H1 (cell line): ENCODE results near the gene JUP. TPM values are rescaled to one million over a fixed set of nuclear protein-coding genes. Genes with fewer than 3 reads are reported as not detected.

Experiments
- CTCF ChIA-PET: fragments of 300-600 bp; sonication (Branson Sonifier 250); formaldehyde crosslinking; loops from one replicate; lab custom pipeline; 2021; ENCODE audit not compliant: partially characterized antibody; lab: Charles Lee
- POLR2A ChIA-PET: fragments of 300-600 bp; sonication (Branson Sonifier 250); formaldehyde crosslinking; loops from one replicate; lab custom pipeline; 2021; ENCODE audit warnings: inconsistent platforms; ENCODE audit not compliant: partially characterized antibody; lab: Charles Lee
- DNase-seq, 2 experiments: peaks; one replicate each; pipeline versions ENCODE4 v3.0.0 to v3.0.0-alpha.2; 2010 to 2022; ENCODE audit warnings: low spot score in 2 of 2, low read depth in 1 of 2, mixed read lengths in 1 of 2
- FAIRE-seq: peaks from 2 replicates; lab custom pipeline; 2011; peaks lifted over from hg19 to GRCh38; lab: Jason Lieb, UNC
- H2AFZ ChIP-seq: 2 replicates; pipeline ENCODE4 v1.8.1; 2012; ENCODE audit warnings: low read length, inconsistent platforms
- H2AK5ac ChIP-seq: 2 replicates; pipeline ENCODE4 v1.6.1; 2013; ENCODE audit warnings: low read depth, low read length
- H2BK120ac ChIP-seq: replicated peaks from 2 replicates; pipeline ENCODE3; 2013; ENCODE audit warnings: low read depth, low read length, inconsistent platforms
- H2BK12ac ChIP-seq: 2 replicates; pipeline ENCODE4 v1.6.1; 2013; ENCODE audit warnings: low read depth, low read length
- H2BK15ac ChIP-seq: 2 replicates; pipeline ENCODE4 v1.6.1; 2013; ENCODE audit warnings: low read length
- H2BK20ac ChIP-seq: 2 replicates; pipeline ENCODE4 v1.6.1; 2013; ENCODE audit warnings: low read length
- H2BK5ac ChIP-seq: 2 replicates; pipeline ENCODE4 v1.6.1; 2013; ENCODE audit warnings: low read depth, low read length
- H3K14ac ChIP-seq: 2 replicates; pipeline ENCODE4 v1.6.1; 2013; ENCODE audit warnings: inconsistent platforms; ENCODE audit not compliant: insufficient read length
- H3K18ac ChIP-seq: 2 replicates; pipeline ENCODE4 v1.6.1; 2013; ENCODE audit warnings: low read length; ENCODE audit errors: extremely low read depth
- H3K23ac ChIP-seq: 2 replicates; pipeline ENCODE4 v1.6.1; 2013; ENCODE audit warnings: inconsistent platforms; ENCODE audit not compliant: insufficient read length
- H3K23me2 ChIP-seq: 2 replicates; pipeline ENCODE4 v1.6.1; 2013; ENCODE audit warnings: low read depth, low read length
- H3K27ac ChIP-seq: 2 replicates; pipeline ENCODE4 v1.6.1; 2011; ENCODE audit warnings: low read depth, low read length, inconsistent platforms
- H3K27me3 ChIP-seq, 4 experiments: replicated peaks in 1 of 4; 1 replicate in 1 of 4; 2 replicates in 3 of 4; pipeline versions ENCODE4 v1.6.1 to v1.8.1; 2011 to 2013; ENCODE audit warnings: low read length in 3 of 4, mild to moderate bottlenecking in 3 of 4, inconsistent platforms in 2 of 4, mixed read lengths in 2 of 4, moderate library complexity in 1 of 4; ENCODE audit not compliant: control insufficient read depth in 3 of 4, insufficient read depth in 3 of 4; ENCODE audit errors: extremely low read depth in 1 of 4
- H3K36me3 ChIP-seq, 4 experiments: 2 replicates each; pipeline versions ENCODE4 v1.6.1 to v1.8.1; 2011 to 2013; ENCODE audit warnings: mild to moderate bottlenecking in 4 of 4, low read length in 3 of 4, moderate library complexity in 2 of 4, control low read depth in 1 of 4, inconsistent platforms in 1 of 4; ENCODE audit not compliant: insufficient read depth in 4 of 4, control insufficient read depth in 2 of 4
- H3K4ac ChIP-seq: replicated peaks from 2 replicates; pipeline ENCODE3; 2013; ENCODE audit warnings: low read length, low read depth, mixed read lengths, inconsistent platforms; ENCODE audit not compliant: insufficient read length
- H3K4me1 ChIP-seq, 4 experiments: replicated peaks in 1 of 4; 1 replicate in 1 of 4; 2 replicates in 3 of 4; pipeline versions ENCODE4 v1.6.1 to v1.8.1; 2011 to 2013; ENCODE audit warnings: low read length in 3 of 4, inconsistent platforms in 2 of 4, mixed read lengths in 1 of 4; ENCODE audit not compliant: insufficient read depth in 4 of 4, control insufficient read depth in 3 of 4
- H3K4me2 ChIP-seq, 2 experiments: 2 replicates each; pipeline versions ENCODE4 v1.6.1 to v1.8.1; 2011 to 2013; ENCODE audit warnings: low read depth in 2 of 2, low read length in 2 of 2, control low read depth in 1 of 2, inconsistent platforms in 1 of 2, mild to moderate bottlenecking in 1 of 2; ENCODE audit not compliant: insufficient read depth in 1 of 2
- H3K4me3 ChIP-seq, 4 experiments: fragments of 200-600, 300-600 bp in 1 of 4; sonication (generic), shearing (Covaris generic), sonication (Bioruptor Twin) in 1 of 4; 2 replicates each; pipeline versions ENCODE4 v1.5.1 to v1.8.1; 2011 to 2016; ENCODE audit warnings: low read length in 4 of 4, low read depth in 3 of 4, control low read depth in 2 of 4, inconsistent platforms in 2 of 4, mild to moderate bottlenecking in 2 of 4, mixed read lengths in 1 of 4, moderate library complexity in 1 of 4; ENCODE audit not compliant: insufficient read depth in 2 of 4; ENCODE audit errors: extremely low read depth in 1 of 4
- H3K56ac ChIP-seq: replicated peaks from 2 replicates; pipeline ENCODE3; 2013; ENCODE audit warnings: low read depth, mild to moderate bottlenecking, mixed read lengths, low read length, inconsistent platforms; ENCODE audit not compliant: insufficient read length
- H3K79me1 ChIP-seq: 2 replicates; pipeline ENCODE4 v1.6.1; 2013; ENCODE audit warnings: low read depth, low read length, control low read depth
- H3K79me2 ChIP-seq, 2 experiments: 2 replicates each; pipeline versions ENCODE4 v1.6.1 to v1.8.1; 2012 to 2013; ENCODE audit warnings: low read length in 2 of 2, mild to moderate bottlenecking in 2 of 2, inconsistent platforms in 1 of 2; ENCODE audit not compliant: insufficient read depth in 2 of 2, control insufficient read depth in 1 of 2
- H3K9ac ChIP-seq, 4 experiments: replicated peaks in 1 of 4; 1 replicate in 1 of 4; 2 replicates in 3 of 4; pipeline versions ENCODE4 v1.6.1 to v1.8.1; 2011 to 2013; ENCODE audit warnings: low read depth in 3 of 4, low read length in 3 of 4, control low read depth in 2 of 4, mild to moderate bottlenecking in 2 of 4, moderate library complexity in 2 of 4, inconsistent platforms in 1 of 4; ENCODE audit errors: extremely low read depth in 1 of 4
- H3K9me3 ChIP-seq, 2 experiments: 2 replicates each; pipeline versions ENCODE4 v1.6.1 to v1.8.1; 2012 to 2013; ENCODE audit warnings: mild to moderate bottlenecking in 2 of 2, moderate library complexity in 2 of 2, control low read depth in 1 of 2, inconsistent platforms in 1 of 2, low read depth in 1 of 2, low read length in 1 of 2, mixed read lengths in 1 of 2; ENCODE audit not compliant: insufficient read depth in 2 of 2
- H4K20me1 ChIP-seq, 2 experiments: replicated peaks in 1 of 2; 2 replicates each; pipeline versions ENCODE3 to v1.8.1; 2011 to 2013; ENCODE audit warnings: inconsistent platforms in 2 of 2, low read length in 2 of 2, mild to moderate bottlenecking in 1 of 2; ENCODE audit not compliant: insufficient read depth in 2 of 2, control insufficient read depth in 1 of 2
- H4K5ac ChIP-seq: 2 replicates; pipeline ENCODE4 v1.6.1; 2013; ENCODE audit warnings: low read length, low read depth, mixed read lengths, inconsistent platforms; ENCODE audit not compliant: insufficient read length
- H4K8ac ChIP-seq: 2 replicates; pipeline ENCODE4 v1.8.0; 2013; ENCODE audit warnings: mild to moderate bottlenecking, moderate library complexity, low read length, inconsistent platforms; ENCODE audit not compliant: insufficient read depth; ENCODE audit errors: extremely low read depth
- H4K91ac ChIP-seq: replicated peaks from 2 replicates; pipeline ENCODE3; 2013; ENCODE audit warnings: low read length, mixed read lengths, inconsistent platforms; ENCODE audit not compliant: insufficient read length
- BACH1 ChIP-seq: IDR thresholded peaks from 2 replicates; pipeline ENCODE4 v1.6.1; 2012; ENCODE audit warnings: low read length, improper control_type of control experiment
- KDM1A ChIP-seq: fragments of 200-600, 300-600 bp; sonication (generic); IDR thresholded peaks from 2 replicates; pipeline ENCODE4 v1.7.1; 2016; ENCODE audit warnings: mild to moderate bottlenecking, low read length, borderline replicate concordance
- WGBS, 2 experiments: shearing (Covaris generic) in 1 of 2; methylation state at CpG; one replicate each; pipeline versions ENCODE4 v1.1.6 to v1.1.7; 2013 to 2015; ENCODE audit warnings: low lambda C conversion rate in 2 of 2, mixed read lengths in 2 of 2, inconsistent platforms in 1 of 2, low coverage in 1 of 2, missing lambda C conversion rate in 1 of 2; ENCODE audit not compliant: insufficient replicate concordance in 2 of 2, insufficient coverage in 1 of 2, insufficient read length in 1 of 2; ENCODE audit errors: extremely low coverage in 1 of 2, missing lambda C conversion rate in 1 of 2; 5-methylcytosine and 5-hydroxymethylcytosine counted together
- polyA plus RNA-seq, 7 experiments: library from polyadenylated mRNA; depleted of rRNA in 3 of 7; stranded (reverse) in 5 of 7; unstranded in 2 of 7; fragments of >200 nt in 5 of 7; fragments of 200-250 nt in 2 of 7; gene quantifications; 1 replicate in 5 of 7; 2 replicates in 1 of 7; 4 replicates in 1 of 7; pipeline versions ENCODE4 v1.2.1 to v1.2.3, GENCODE V29; 2011 to 2013; ENCODE audit warnings: missing spikeins in 2 of 7, mixed read lengths in 2 of 7
- total RNA-seq: library from RNA; stranded (reverse); fragmentation: NEBNext Ultra II Directional; extraction: Animal tissue kit (Norgen Biotek cat#: 25700); gene quantifications from 2 replicates; pipeline ENCODE4 v1.2.1, GENCODE V29; 2021

The JUP gene
- total and polyA plus RNA-seq, 2 of the 8 experiments (the other 6 are each of a cell fraction or from before 2014, with no cell fraction given), result 62.8 to 102 TPM

- Histone ChIP-seq H3K4me3 (no peak overlapping the region), H3K4ac (no peak overlapping the region), H2BK12ac (no peak overlapping the region; the same call in 1 of the 2 replicates), H3K56ac (no peak overlapping the region), H2AFZ (no peak overlapping the region), H3K27ac (no peak overlapping the region), H3K27me3 (peaks cover 5 to 26% (median 14%) of the 10 kb centered on the region in 4 experiments), H2BK15ac (0 out of 2 replicates have a peak overlapping the region, but pooled peaks have one; percentile 25), H4K20me1 (no peaks in the 10 kb centered on the region), H3K18ac (no peak overlapping the region), H2AK5ac (no peak overlapping the region), H3K9me3 (no peaks in the 10 kb centered on the region), H4K8ac (peak overlapping the region; percentile 80; the same call in 1 of the 2 replicates), H3K14ac (no peak overlapping the region), H3K9ac (no peak overlapping the region), H3K36me3 (no peaks in the 10 kb centered on the region), H3K79me1 (no peaks in the 10 kb centered on the region), H2BK20ac (no peak overlapping the region), H2BK120ac (no peak overlapping the region), H3K4me1 (peaks cover 0 to 9% (median 7%) of the 10 kb centered on the region in 4 experiments; a peak in 6 of 7 replicates), H3K79me2 (no peaks in the 10 kb centered on the region), H3K23me2 (no peaks in the 10 kb centered on the region), H3K23ac (no peak overlapping the region), H4K91ac (no peak overlapping the region), H3K4me2 (no peak overlapping the region), H2BK5ac (no peak overlapping the region), H4K5ac (no peak overlapping the region)
- ChIA-PET CTCF (interaction anchor here (0.6 to 5.9 kb wide), 6 partner anchors 11 to 102 kb away, joined by 3 to 39 read pairs (median 3); no protein-coding TSS in a partner anchor), POLR2A (interaction anchor here (0.6 to 5.2 kb wide), 8 partner anchors 10 to 125 kb away, joined by 3 to 19 read pairs (median 5); partner anchors contain the start of genes EIF1, JUP and KLHL11)
- FAIRE-seq (no peak), DNase-seq (no peak)
- peak; percentile 74; the same call in 1 of the 2 replicates for TF ChIP-seq KDM1A
- TF ChIP-seq BACH1, result no peak
- 93% methylated on average over 5 of the region's 5 CpGs; no CpG with 5 or more reads in 1 of the 2 experiments for WGBS, 2 experiments
Measured at GRCh38 chr17:41740506-41740905, 46.0 kb downstream of the JUP start.
